NCI-H187 treated with DMSO at 0.1 percent for 48 hours (cell line): ENCODE results near the gene ATXN7L1.

Source experiments
- DNase-seq: peaks from one replicate; lab custom pipeline; 2025; lab: John Stamatoyannopoulos, UW

The ATXN7L1 gene, protein sequence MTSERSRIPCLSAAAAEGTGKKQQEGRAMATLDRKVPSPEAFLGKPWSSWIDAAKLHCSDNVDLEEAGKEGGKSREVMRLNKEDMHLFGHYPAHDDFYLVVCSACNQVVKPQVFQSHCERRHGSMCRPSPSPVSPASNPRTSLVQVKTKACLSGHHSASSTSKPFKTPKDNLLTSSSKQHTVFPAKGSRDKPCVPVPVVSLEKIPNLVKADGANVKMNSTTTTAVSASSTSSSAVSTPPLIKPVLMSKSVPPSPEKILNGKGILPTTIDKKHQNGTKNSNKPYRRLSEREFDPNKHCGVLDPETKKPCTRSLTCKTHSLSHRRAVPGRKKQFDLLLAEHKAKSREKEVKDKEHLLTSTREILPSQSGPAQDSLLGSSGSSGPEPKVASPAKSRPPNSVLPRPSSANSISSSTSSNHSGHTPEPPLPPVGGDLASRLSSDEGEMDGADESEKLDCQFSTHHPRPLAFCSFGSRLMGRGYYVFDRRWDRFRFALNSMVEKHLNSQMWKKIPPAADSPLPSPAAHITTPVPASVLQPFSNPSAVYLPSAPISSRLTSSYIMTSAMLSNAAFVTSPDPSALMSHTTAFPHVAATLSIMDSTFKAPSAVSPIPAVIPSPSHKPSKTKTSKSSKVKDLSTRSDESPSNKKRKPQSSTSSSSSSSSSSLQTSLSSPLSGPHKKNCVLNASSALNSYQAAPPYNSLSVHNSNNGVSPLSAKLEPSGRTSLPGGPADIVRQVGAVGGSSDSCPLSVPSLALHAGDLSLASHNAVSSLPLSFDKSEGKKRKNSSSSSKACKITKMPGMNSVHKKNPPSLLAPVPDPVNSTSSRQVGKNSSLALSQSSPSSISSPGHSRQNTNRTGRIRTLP

DNA sequence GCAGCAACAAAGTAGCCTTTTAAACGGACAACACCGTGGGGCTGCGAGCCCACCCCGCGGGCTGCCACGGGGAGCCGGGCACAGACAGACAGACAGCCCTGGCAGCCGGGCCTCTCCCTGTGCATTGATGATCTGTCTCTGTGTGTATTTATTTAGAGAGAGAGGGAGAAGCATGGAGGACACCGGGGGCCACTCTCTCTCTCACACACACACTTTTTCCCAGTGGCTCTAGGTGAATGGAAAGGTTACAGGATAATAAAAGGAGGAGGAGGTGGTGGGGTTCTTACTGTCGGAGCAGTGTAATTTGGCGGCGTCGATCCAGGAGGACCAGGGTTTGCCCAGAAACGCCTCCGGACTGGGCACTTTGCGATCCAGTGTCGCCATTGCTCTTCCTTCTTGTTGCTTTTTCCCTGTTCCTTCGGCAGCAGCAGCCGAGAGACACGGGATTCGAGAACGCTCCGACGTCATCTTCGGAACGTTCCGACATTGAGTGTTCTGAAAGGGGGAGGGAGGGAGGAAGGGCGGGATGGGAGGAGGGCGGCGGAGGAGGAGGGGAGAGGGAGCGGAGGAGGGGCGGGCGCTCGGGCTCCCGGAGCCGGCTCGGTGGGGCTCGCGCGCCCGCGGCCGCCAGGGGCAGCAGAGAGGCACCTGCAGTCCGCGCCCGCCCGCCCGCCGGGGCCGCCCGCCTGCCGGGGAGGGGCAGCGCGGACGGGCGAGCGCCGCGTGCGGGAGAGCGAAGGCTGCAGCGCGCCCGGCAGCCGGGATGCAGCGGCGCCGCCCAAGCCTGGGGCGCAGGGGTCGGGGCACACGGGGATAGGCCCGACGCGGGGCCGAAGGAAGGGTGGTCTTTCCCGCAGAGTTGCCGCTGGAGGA, at the start of gene ATXN7L1:
ATXN7L1 (minus strand) TSS at position 509 of the 873 bp plus-strand sequence; CDS start at position 468, 41 bp downstream.
- peak; percentile 84 for DNase-seq

DNA sequence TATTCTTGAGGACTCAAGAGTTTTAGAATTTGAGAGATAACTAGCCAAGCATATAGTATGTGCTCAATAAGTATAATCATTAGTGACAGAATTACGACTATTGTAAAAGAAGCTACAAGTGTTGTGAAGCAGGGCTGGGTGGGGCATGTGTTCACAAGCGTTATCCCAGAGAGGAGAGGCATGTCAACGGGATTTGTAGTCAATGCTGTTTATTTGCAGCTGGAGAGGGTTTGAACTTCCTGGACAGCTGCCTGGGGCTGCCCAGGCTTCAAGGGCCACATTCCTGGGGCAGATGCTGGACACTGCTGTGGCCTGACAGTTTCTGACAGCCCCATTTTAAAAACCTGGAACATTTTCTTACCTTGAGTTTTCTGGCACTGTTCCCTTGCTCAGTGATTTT, 49.7 kb upstream of the ATXN7L1 start:
- no peak for DNase-seq

DNA sequence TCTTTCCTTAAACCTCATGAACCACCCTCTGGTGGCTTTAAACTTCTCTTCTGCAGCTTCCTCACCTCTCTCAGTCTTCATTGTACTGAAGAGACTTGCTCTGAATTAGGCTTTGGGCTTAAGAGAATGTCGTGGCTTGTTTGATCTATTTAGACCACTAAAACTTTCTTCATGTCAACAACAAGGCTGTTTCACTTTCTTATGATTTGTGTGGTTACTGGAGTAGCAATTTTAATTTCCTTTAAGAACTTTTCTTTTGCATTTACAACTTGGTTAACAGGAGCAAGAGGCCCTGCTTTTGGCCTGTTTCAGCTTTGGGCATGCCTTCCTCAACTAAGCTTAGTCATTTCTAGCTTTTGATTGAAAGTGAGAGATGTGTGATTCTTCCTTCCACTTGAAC, 48.5 kb upstream of the ATXN7L1 start:
- DNase-seq = no peak

DNA sequence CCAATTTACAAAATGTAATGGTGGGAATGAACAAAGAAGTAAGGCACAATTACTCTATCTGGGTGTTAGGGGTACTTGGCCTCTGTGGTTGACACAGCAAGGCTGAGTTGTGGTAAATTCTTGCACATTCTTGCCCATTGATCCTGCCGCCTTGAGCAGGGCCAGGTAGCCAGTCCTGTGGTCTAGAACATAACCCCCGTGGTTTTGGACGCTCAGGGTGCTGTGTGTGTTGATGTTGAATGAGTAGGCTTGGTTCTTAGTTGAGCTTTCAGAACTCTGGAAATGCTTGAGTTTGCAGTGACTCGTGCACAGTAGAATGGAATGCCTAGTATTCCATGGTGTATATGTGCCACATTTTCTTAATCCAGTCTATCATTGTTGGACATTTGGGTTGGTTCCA, 44.4 kb upstream of the ATXN7L1 start:
- DNase-seq = no peak

DNA sequence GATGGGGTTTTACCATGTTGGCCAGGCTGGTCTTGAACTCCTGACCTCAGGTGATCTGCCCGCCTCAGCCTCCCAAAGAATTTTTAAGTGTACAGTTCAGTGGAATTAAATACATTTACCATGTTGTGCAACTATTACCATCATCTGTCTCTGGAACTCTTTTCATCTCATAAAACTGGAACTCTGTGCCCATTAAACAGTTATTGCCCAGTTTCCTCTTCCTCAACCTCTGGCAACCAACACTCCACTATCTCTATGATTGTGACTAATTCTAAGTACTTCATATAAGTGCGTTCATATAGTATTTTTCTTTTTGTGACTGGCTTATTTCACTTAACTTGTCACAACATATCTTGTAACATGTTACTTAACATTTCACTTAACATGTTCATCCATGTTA, 41.3 kb upstream of the ATXN7L1 start:
- DNase-seq = no peak

DNA sequence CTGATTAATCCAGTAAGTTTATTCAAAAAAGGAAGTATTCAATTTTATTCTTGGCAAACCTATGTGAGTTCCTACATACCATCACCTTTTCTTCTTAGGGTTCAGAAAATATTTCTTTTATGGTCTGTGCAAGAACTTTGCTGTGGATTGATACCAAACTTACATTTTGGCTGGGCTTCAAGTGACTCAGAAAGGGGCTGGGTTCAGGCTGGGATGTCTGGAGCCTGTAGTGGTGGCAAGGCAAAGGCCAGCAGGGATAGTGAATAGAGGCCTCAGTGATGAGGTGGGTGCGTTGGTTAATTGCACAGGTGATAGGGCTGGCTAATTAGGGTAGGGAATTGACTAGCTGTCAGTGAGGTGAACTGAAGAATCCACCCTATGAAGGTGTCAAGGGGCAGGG, 40.2 kb upstream of the ATXN7L1 start:
- DNase-seq = no peak

DNA sequence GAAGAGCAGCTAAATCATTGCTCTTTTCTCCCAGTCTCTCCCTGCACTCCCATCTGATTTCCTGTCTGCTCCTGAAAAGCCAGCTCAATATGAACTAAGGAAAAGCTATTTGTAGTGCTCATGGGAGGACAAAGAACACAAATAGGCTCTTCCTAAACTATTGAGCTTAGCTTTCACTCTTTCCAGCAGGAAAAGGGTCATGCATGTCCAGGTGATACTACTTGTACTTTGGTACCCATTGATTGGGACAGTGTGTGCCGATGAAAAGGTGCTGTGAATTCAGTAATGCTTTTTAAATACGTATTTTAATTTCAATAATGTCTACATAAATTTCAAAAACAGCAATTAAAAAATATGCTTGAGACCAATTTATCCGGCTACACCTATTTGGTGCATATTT, 37.5 kb upstream of the ATXN7L1 start:
- no peak for DNase-seq

DNA sequence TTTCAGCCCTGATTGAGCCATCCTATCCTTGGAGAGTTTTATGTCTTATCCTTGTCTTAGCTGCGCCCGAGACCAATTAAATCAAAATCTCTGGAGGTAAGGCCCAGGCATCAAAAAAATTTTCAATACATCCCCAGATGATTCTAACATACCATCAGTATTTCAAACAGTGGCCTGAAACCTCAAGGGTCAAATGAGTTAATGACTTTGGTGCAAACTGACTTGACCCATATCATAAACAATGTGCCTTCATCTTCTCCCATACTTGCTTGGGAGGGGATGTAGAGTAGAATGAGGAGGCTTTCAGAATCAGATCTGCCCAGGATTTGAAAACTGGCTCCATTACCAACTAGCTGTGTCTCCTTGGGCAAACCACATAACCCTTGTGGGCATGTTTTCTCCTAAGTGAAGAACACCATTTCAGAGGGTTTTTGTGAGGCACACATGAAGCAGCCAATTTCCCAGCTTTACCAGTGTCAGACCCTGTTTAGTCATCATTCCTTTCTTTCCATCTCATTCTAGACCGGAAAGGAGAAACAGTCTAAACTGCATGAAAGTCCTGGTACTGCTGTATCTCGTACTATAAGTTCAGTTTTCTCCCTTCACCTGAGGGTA, 35.7 kb upstream of the ATXN7L1 start:
- DNase-seq = no peak

DNA sequence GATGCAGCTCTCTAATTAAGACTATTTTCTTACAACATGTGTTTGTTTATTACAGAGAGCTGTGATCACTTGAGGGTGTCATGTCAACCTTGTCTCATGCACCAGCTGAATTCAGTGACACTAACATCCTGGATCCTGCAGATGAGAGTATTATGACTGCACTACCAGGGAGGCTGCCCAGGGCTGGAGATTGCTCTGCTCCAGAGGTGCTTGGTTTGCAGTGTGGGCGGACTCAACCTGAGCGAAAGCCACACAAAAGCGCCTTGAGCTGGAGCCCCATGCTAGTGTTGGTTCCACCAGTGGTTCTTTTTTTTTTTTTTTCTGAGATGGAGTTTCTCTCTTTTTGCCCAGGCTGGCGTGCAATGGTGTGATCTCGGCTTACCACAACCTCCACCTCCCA, 33.8 kb upstream of the ATXN7L1 start:
- no peak for DNase-seq

DNA sequence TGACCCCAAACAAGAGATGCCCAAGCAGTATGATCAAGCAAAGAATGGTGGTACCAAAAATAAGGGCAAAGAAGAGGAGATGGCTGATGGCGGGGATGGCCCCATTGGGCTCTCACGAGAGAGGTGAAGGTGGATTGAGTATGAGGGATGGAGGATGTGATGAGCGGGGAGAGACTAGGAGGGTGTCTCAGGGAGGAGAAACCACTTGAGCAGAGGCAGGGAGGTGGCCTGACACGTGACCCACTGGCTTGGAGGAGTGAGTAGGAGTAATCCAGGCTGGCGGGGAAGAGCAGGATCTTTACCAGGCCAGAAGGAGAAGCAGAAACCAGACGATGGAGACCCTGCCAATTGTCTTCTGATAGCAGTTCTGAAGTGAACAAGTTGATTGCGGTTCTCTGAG, 33.3 kb upstream of the ATXN7L1 start:
- no peak for DNase-seq

DNA sequence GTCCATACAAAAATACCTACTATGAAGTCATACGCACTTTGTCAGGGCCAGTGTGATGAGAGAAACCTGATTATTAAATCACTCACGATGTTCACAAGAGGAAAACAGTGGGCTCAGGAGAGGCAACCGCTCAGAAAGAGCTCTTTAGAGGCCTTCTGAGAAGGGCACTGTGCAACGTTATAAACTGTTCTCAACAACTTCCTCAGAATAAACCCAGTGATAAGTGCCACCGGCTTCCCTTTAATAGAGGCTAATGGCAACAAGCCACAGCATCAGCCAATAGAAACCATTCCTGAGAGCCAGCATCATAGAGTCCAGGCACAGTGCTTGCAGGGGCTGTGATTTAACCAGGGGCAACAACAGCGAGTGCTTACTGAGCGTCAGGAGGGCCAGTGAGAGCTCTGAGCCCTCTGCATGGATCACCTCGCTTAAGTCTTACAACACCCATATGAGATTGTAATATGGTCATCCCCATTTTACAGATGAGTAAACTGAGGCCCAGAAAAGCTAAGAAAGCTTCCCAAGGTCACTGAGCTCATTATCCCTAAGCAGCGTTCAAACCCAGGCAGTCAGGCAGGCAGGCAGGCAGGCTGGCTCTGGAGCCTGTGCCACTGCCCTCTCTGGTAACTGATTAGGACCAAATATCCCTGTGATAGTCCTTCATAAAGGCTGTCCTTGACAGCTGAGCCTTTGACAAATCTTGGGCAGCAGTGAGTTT, 30.9 kb upstream of the ATXN7L1 start:
- DNase-seq = no peak

DNA sequence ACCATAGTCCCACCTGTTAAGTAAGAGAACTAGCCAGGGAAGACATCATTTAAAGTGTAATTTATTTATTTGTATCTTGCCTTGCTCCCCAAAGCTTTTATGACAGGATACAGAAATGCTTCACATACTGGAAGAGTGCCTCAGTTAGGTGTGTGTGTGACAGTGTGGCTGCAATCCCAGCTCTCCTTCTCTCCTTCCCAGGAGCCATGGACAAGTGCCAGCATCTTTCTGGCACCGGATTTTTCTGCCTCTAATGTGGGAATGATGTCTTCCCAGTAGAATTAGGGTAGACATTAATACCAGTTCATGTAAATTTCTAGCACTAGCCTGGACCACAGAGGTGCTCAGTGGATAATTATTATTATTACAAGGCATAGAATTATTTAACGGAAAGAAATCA, 30.3 kb upstream of the ATXN7L1 start:
- DNase-seq = no peak

DNA sequence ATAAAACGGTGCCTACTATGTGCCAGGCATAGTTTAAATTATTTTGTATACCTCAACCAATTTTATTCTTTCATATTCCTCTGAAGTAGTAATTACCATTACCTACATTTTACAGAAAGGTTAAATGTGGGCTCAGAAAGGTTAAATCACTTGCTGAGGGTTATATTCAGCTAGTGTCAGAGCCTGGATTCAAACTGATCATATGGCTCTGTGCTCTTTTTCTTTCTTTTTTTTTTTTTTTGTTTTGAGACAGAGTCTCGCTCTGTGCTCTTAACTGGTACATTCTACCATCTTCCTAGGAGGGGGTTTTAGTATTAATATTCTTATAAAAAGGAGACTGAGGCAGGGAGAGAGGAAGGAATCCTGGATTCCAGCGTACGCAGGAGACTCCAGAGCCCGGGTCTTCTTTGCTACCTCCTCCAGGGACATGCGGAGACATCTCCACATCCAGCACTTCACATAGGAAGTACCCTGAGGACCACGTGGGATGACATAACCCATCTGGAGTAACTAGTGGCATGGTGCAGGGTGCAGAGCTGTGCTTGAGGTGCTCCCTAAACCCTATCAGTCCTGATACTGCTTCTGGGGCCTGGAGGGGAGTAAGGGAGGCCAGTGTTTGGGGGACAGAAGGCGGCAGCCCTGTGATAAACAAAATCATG, 29.6 kb upstream of the ATXN7L1 start:
- no peak for DNase-seq

DNA sequence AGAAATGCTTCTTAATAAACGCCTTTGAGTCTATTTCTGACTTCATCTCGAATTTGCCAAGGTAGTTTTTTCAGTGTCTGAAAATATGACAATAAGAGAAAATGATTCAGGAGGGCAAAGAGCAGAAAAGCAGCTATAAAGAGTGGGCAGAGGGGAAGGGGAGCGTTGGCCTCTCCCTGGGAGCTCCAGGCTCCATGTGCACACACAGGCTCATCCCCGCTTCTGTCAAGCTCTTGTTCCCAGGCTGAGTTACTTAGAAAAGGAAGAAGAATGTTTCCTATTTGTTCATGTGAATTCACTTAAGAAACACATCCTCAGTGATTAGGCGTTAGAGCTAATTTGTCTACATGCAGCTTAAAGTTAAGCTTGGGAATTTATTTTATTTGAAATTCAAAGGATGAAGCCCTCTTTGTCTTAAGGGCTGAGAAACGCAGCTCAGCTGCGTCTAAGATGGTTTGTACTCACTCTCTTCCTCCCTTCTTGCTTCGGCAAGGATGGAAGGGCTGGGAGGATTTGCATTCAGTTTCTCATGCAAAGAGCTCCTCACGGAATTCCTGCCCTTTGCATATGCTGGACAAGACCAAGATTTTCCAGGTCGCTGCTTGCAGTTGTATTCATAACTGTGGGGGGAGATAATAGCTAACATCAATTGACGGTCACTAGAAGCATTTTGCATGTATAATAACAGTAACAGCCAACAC, 29.0 kb upstream of the ATXN7L1 start:
- DNase-seq = no peak

DNA sequence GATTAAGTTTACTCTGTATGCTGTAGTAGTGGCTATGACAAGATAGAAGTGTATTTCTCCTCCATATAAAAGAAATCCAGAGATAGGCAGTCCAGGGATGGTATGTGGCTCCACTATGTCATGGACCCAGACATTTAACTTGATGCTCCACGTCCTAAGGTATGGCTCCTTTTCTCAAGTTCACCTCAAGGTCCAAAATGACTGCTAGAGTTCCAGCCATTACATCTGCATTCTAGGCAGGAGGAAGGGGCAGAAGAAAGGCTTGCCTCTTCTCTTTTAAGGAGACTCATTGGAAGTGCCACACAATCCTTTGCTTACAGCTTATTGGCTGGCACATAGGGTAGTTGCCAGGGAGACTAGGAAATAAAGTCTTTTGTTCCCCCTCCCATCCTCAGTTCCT, 27.7 kb upstream of the ATXN7L1 start:
- DNase-seq = no peak

DNA sequence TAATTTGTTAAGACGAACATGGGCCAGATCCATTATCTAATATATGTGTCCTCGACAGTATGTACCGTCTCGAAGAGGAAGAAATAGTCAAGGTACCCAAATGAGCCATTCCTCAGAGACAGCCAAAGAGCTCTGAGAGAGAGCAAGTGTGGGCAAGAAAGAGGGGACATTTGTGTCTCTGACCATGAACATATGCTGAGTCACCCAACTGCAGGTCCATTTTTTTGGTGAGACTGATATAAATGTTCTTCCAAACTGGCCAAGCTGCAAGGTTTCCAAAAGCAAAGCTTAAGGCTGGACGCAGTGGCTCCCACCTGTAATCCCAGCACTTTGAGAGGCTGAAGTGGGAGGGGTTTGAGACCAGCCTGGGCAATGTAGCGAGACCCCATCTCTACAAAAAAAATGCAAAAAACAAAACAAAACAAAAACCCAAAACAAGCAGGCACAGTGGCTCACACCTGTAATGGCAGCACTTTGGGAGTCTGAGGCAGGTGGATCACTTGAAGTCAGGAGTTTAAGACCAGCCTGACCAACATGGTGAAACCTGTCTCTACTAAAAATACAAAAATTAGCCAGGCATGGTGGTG, 26.0 kb upstream of the ATXN7L1 start:
- no peak for DNase-seq

DNA sequence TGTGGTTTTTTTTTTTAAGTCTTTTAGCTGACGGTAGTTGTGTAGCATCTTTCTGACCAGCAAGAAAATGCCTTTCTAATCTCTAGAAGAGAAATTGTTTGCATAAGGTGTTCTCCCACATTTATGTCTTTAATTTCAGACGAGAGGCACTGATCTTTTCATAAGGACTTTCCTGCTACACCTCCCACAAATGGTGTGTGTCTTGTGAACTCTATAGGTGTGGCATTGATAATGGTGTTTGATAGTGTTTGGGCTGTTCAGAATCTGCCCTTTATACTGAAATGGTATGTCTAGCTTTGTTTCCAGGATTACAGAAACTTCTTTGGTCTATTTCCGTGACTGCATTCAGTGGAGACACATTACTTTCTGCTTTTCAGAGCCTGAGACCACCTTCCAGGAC, 21.6 kb upstream of the ATXN7L1 start:
- no peak for DNase-seq

DNA sequence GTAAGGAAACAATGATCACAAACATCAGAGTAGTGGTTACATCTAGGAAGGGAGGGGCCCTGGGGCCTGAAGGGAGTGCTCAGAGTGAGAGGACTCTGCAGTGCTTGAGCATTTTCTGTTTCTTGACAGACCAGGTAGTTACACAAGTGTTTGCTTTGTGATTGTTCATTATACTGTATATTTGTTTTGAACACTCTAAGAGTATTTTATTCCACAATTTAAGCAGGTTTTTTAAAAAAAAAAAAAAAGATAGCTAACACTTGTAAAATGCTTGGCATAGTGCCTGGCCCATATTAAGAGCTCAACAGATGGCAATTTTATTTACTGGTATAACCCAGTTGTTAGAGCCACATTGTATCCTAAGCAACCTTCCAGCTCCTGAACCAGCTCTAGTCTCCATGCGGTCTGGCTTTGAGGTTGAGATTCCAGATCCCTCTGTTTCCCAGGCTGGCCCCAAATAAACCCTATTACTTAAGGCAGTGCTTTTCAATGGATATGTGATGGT, 20.1 kb upstream of the ATXN7L1 start:
- peak; percentile 99 for DNase-seq

DNA sequence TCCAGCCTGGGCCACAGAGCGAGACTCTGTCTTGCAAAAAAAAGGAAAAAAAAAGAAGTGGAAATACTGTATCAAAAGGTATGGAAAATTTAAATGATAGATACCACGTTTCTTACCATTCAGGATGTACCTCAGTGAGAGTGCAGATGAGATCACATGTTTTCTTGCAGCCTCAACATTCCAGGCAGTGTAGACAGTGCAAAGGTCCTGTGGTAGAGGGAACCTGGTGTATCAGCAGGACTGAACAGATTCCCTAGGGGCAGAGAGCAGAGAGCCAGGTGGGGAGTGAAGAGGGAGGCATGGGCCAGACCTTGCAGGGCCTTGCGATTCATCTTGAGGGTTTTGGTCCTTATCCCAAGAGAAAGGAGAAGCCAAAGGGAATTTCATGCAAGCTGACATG, 17.7 kb upstream of the ATXN7L1 start:
- DNase-seq = no peak
